Effector memory CD8-positive, alpha-beta T cell (primary cell): ENCODE data around the gene PRR18.

Source experiments
- ATAC-seq: fragments of 150-1000 bp; cut with Tn5 transposase; replicated peaks from 2 replicates; pipeline ENCODE4 v1.10.0; 2021; ENCODE audit warnings: mild to moderate bottlenecking, moderate library complexity
- DNase-seq, 3 experiments: peaks; one replicate each; pipeline ENCODE4 v3.0.0; 2021
- H3K27ac Mint-ChIP-seq, 2 donors: one replicate each; pipeline ENCODE4 v1.8.0; 2022; ENCODE audit warnings: mild to moderate bottlenecking in 2 of 2, mixed read lengths in 2 of 2, moderate library complexity in 2 of 2
- H3K27me3 Mint-ChIP-seq, 2 donors: one replicate each; pipeline ENCODE4 v1.8.0; 2022; ENCODE audit warnings: mixed read lengths in 2 of 2
- H3K36me3 Mint-ChIP-seq: one replicate; pipeline ENCODE4 v1.8.0; 2022; ENCODE audit warnings: mild to moderate bottlenecking, moderate library complexity, mixed read lengths; ENCODE audit not compliant: insufficient read depth
- H3K4me1 Mint-ChIP-seq, 2 donors: one replicate each; pipeline ENCODE4 v1.8.0; 2022; ENCODE audit warnings: low read depth in 2 of 2, mixed read lengths in 2 of 2
- H3K4me3 Mint-ChIP-seq, 2 donors: one replicate each; pipeline ENCODE4 v1.8.0; 2022; ENCODE audit warnings: mild to moderate bottlenecking in 2 of 2, mixed read lengths in 2 of 2, moderate library complexity in 2 of 2
- H3K9me3 Mint-ChIP-seq, 2 donors: one replicate each; pipeline ENCODE4 v1.8.0; 2022; ENCODE audit warnings: mixed read lengths in 2 of 2

Gene PRR18

DNA sequence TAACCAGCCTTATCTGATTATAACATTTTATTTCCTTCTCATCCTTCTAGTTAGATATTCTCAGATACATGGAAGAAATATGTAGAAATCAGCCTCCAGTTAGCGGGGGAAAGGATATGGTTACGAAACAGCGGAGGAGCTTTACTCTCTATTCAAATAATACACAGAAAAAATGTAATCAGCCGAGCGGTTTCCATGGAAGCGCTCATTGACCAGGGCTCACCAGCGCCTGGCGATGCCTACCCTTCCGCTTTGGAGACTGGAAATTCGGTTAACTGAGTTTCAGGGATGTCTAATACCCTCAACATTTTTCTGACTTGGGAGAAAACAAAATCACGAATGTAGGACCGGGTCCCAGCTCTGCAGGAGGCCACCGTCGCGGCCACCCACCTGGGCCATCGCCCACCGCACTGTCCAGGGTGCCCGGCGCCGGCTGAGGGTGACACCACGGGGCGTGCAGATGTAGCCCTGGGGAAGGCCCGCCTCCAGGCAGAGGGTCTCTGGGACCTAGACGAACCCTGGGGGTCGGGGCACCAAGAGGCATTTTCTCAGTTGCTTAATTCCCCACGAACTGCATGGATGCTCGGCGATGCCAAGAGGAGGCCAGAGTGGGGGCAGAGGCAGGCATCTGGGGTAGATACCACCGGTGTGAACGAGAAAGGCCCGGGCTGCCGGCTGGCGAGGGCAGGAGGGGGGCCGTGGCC, 1.7 kb downstream of the PRR18 start:
- Mint-ChIP-seq H3K27ac (no peak overlapping the region), H3K27me3 (peaks cover 66 to 78% of the 10 kb centered on the region in 2 donors), H3K4me3 (peak overlapping the region; percentile 59 to 66), H3K36me3 (no peaks in the 10 kb centered on the region), H3K9me3 (no peaks in the 10 kb centered on the region), H3K4me1 (peaks cover 0 to 2% of the 10 kb centered on the region in 2 donors)
- ATAC-seq: no peak
- DNase-seq: no peak

DNA sequence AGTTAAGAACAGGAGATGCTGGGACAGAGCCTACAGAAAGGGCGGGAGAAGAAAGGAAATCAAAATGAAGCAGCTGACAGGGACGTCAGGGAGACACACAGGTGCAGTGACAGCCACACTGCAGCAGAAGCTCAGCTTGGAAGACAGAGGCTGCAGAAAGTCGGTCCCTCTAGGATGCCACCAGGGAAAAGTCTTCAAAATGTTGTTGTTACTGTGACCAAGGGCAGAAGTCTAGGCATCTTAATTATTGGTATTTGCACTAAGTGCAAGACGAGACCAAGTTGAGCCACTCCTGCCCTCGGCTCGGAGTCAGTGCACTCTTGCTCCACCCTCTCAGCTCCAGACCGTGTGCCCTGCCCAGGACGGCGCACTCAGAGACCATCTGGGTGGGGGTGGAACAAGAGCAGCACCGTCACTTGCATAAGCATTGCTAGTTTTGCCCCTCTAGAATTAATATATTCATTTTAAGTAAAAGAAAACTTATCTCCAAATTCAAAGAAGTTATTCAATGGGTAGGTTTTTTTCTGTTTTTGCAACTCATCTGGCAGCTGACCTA, 2.6 kb downstream of the PRR18 start:
- no peaks in the 10 kb centered on the region for H3K9me3 Mint-ChIP-seq
- DNase-seq: no peak
- H3K4me3 Mint-ChIP-seq: peak overlapping the region in 1 of 2 donors; percentile 59
- H3K4me1 Mint-ChIP-seq: peaks cover 0 to 2% of the 10 kb centered on the region in 2 donors
- peaks cover 75 to 86% of the 10 kb centered on the region in 2 donors for H3K27me3 Mint-ChIP-seq
- no peak for ATAC-seq
- H3K36me3 Mint-ChIP-seq: no peaks in the 10 kb centered on the region
- no peak overlapping the region for H3K27ac Mint-ChIP-seq

DNA sequence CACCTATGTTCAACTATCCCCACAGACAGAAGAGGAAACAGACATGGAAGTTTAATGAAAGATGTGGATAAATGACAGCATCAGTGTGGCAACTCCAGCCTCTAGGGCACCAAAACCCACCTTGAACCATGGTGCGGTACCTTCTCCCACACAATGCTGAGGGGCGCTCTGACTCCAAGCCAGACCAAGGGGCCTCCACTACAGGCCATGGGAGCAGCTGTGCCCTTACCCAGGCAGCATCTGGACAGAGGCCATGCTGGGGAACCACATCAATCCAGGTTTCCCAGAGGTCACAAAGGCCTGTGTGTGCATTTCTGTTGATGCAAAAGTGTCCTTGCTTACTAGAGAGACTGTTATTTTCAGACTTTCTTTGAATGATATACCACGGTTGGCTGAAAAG, 4.1 kb downstream of the PRR18 start:
- no peaks in the 10 kb centered on the region for H3K9me3 Mint-ChIP-seq
- no peaks in the 10 kb centered on the region for H3K36me3 Mint-ChIP-seq
- H3K4me1 Mint-ChIP-seq: peaks cover 0 to 2% of the 10 kb centered on the region in 2 donors
- H3K4me3 Mint-ChIP-seq: no peak overlapping the region
- no peak overlapping the region for H3K27ac Mint-ChIP-seq
- H3K27me3 Mint-ChIP-seq: peaks cover 76 to 83% of the 10 kb centered on the region in 2 donors
- DNase-seq (no peak), ATAC-seq (no peak)

DNA sequence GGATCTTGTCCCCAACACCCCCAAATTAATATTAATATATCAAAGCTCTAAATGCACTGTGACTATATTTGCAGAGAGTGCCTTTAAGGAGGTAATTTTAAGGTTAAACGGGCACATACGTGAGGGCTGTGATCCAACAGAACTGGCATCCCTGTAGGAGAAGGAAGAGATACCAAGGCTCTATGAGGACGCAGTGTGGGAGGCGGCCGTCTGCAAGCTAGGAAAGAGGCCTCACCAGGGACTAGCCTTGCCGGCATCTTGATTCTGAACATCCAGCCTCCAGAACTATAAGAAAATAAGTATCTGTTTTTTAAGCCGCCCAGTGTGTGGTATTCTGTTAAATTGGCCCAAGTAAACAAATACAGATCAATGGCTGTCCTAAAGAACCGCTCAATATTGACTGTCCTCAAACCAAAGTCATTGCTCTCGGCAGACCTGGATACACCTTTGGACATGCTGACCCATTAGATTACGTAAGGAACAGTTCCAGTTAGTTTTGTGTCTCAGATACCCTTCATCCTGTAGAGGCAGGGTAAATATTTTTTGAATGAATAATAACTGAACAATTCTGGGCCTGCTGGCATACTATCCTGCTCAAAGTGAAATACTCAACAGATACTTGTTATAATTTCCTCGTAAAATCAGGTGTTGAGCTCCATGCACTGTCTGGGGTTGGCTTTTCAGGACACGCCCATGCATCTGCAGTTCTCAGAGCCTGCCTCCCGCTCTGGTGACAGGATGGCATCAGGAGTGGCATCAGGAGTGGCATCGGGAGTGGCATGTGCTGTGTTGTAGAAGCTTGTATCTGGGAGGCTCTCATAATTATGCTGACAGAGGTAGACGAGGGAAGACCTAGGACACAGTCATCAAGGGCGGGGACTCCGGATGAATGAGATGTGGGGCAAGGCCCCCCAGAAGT, 6.3 kb downstream of the PRR18 start:
- Mint-ChIP-seq H3K27ac (no peak overlapping the region), H3K4me3 (no peak overlapping the region), H3K36me3 (no peaks in the 10 kb centered on the region), H3K4me1 (no peaks in the 10 kb centered on the region), H3K27me3 (peaks cover 88 to 93% of the 10 kb centered on the region in 2 donors), H3K9me3 (no peaks in the 10 kb centered on the region)
- no peak for ATAC-seq
- DNase-seq: no peak

DNA sequence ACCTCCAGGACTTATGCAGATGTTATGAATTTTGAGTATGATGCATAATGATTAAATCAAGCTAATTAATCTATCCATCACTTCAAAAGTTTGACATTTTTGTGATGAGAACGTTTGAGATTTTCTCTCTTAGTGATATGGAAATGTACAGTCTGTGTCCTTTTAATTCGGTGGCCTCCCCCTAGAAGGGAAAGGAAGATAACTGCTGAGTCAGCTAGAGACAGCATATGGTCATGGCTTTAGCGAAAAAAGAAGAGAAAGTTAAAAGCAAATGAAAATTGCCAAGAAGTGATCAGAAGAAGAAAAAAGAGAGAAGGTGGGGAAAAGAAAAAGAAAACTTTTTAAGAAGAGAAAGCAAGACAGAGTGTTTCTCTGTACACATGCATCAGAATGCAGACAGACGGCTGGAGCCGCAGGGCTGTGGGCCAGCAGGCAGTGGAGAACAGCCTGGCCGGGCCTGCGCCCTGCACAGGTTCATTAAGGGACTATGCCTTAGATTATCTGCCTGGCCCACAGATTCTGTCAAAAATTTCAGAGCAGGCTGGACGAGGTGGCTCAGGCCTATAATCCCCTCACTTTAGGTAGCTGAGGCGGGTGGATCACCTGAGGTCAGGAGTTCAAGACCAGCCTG, 7.7 kb downstream of the PRR18 start:
- DNase-seq (no peak), ATAC-seq (no peak)
- Mint-ChIP-seq H3K4me1 (no peaks in the 10 kb centered on the region), H3K36me3 (no peaks in the 10 kb centered on the region), H3K9me3 (no peaks in the 10 kb centered on the region), H3K27me3 (peaks cover 80 to 86% of the 10 kb centered on the region in 2 donors), H3K4me3 (no peak overlapping the region), H3K27ac (no peak overlapping the region)

DNA sequence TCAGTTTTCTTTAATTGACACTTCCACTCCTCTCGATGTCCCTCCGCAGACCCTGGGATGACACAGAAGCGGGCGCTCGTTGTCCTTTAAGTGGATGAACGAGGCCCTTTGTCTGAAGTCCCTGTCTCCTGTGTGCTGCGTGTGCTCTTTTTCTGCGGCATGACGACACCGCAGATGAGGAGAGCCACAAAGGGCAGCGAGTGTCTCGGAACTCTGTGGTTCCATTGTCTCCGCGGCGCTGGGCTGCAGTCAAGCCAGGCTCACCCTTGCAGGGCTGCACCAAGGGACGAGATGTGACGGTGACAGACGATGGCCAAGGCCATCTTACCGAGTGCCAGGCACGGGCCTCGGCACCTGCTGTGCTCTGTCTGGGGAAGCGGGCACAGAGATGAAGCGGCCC, 10.6 kb downstream of the PRR18 start:
- Mint-ChIP-seq H3K36me3 (no peaks in the 10 kb centered on the region), H3K27me3 (peaks cover 56 to 64% of the 10 kb centered on the region in 2 donors), H3K9me3 (no peaks in the 10 kb centered on the region), H3K4me1 (no peaks in the 10 kb centered on the region), H3K4me3 (no peak overlapping the region), H3K27ac (no peak overlapping the region)
- ATAC-seq (no peak), DNase-seq (no peak)

DNA sequence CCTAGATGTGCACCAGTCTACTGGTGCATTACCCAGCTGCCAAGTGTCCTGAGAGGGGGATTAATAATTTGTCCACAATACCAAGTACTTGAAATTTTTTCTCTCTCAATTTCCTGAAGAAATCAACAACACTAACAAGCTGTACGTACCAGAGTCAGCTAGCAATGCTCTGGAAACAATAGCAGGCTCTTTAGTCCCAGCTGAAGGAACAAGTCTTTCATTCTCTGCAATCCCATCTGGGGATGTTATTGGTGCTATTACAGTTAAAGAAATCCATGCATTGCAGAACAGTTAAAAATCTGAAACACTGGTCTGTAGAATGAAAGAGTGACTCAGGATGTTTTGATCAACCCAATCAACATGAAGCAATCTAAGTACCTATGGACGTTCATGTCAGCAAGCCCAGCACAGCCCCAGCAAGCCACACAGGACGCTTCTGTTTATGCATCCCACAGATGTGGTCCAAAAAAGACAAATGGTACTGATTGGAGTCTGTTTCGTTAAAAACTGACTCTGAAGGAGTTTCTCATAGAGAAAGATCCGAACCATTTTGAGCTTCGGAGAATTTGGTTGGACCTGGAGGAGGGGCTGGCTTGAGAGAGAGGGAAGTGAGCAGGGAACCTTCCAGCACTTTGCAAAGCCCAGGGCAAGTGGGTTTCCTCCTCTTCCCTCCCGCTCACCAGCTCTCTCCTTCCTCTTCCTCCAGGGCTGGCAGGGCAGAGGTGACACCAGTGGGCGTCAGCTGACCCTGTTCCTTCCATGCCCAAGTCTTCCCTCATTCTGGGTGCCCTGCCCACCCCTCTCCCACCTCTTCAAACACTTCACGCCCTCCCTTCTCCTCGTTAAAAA, 11.9 kb downstream of the PRR18 start:
- no peaks in the 10 kb centered on the region for H3K4me1 Mint-ChIP-seq
- no peak overlapping the region for H3K27ac Mint-ChIP-seq
- no peaks in the 10 kb centered on the region for H3K36me3 Mint-ChIP-seq
- peaks cover 50 to 64% of the 10 kb centered on the region in 2 donors for H3K27me3 Mint-ChIP-seq
- no peak overlapping the region for H3K4me3 Mint-ChIP-seq
- DNase-seq (no peak), ATAC-seq (no peak)
- no peaks in the 10 kb centered on the region for H3K9me3 Mint-ChIP-seq

DNA sequence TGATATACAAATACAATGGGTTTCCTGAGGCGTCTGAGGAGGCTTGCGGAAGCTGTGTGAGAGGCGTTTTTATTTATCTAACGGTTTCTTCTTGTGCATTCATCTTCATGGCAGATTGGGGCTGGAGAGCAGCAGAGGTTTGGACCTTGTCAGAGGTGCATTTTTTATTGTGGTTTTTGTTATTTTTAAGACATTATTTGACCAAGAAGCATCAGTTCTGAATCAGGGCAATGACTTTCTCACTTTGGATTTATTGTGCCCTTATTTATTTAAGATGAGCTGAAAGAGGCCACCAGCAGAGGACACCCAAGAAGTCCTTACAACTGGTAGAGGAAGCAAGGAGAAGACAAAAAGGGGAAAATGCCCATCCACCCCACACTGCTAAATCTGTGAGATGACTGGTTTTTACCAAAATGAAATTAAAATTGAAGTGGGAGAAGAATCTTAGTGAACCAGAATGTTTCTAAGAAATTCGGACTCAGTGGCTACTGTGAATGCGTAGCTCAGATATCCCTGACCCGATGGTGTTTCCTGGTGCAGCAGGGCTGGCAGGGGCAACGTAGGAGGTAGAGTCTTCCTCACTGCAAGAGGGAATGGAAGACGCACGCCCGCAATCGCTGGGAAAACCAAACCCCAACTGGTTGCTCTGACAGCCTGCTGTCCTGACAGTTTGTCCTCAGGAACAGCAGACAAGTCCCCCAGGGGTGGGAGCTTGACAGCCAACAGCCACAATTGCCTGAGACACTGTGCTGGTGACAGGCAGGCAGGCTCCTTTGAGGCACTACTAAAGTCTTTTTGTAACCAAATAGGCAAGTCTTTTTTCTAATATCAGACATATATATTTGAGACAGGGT, 14.2 kb downstream of the PRR18 start:
- no peaks in the 10 kb centered on the region for H3K4me1 Mint-ChIP-seq
- H3K27ac Mint-ChIP-seq: no peak overlapping the region
- DNase-seq (no peak), ATAC-seq (no peak)
- no peak overlapping the region for H3K4me3 Mint-ChIP-seq
- no peaks in the 10 kb centered on the region for H3K9me3 Mint-ChIP-seq
- H3K36me3 Mint-ChIP-seq: no peaks in the 10 kb centered on the region
- peaks cover 38 to 56% of the 10 kb centered on the region in 2 donors for H3K27me3 Mint-ChIP-seq

DNA sequence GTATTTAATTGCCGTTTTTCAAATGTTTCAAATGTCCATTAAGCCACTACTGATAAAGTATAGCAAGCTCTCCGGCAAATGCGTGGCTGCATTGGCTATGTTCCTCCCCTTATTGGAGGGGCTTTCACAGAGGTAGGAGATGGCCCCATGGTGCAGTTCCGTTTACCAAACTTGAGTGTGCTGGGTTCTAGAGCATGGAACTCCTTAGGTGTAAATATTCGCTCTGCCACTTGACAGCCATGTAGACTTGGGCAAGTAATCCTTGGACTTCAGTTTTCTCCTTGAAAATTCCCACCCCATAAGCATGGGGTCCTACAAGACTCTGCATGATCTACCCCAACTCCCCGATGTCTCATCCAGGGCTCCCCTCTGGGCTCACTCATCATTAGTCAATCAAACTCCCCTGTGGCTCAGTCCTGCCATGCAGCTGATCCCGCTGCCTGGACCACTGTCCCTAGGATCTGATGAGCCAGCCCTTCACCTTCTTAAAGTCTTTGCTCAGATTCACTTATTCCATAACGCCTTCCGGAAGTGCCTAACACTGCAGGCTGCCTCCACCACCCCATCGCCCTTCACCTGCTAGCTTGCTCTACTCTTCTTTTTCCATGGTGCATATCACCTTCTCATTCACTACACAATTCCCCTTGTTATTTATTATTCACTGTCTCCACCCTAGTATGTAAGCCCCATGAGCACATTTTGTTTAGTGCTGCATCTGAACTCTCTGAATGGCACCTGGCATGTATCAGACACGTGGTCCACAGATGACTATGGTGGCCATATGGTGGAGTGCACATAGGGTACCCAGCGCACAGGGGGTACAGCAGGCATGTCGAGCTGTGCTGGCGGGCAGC, 18.8 kb downstream of the PRR18 start:
- DNase-seq (no peak), ATAC-seq (peak; percentile 52)
- no peaks in the 10 kb centered on the region for H3K9me3 Mint-ChIP-seq
- peaks cover 28 to 50% of the 10 kb centered on the region in 2 donors for H3K27me3 Mint-ChIP-seq
- H3K4me1 Mint-ChIP-seq: no peaks in the 10 kb centered on the region
- H3K36me3 Mint-ChIP-seq: no peaks in the 10 kb centered on the region
- no peak overlapping the region for H3K4me3 Mint-ChIP-seq
- H3K27ac Mint-ChIP-seq: no peak overlapping the region

DNA sequence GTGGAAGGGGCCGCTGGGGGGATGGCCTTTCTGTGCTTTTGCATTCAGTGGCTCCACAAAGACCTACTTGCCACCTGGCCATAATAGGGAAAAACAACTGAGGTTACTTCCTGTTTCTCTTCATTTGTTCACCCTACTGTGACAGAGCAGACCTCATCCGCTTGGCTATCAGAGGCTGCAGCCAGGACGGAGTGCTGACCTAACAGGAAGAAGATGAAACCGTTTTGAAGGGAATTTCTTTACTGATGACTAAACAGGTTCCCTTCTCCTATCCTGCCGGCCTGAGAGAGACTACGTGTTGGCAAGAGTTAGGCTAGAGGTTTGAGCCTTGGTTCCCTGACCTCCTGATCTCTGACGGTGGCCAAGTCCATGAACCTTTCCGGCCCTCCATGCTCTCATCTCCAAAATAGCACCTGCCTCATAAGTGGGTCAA, 21.3 kb downstream of the PRR18 start:
- Mint-ChIP-seq H3K27me3 (peaks cover 32 to 64% of the 10 kb centered on the region in 2 donors), H3K4me1 (no peaks in the 10 kb centered on the region), H3K9me3 (no peaks in the 10 kb centered on the region), H3K27ac (no peak overlapping the region), H3K4me3 (no peak overlapping the region), H3K36me3 (no peaks in the 10 kb centered on the region)
- ATAC-seq: peak; percentile 27
- DNase-seq: no peak

DNA sequence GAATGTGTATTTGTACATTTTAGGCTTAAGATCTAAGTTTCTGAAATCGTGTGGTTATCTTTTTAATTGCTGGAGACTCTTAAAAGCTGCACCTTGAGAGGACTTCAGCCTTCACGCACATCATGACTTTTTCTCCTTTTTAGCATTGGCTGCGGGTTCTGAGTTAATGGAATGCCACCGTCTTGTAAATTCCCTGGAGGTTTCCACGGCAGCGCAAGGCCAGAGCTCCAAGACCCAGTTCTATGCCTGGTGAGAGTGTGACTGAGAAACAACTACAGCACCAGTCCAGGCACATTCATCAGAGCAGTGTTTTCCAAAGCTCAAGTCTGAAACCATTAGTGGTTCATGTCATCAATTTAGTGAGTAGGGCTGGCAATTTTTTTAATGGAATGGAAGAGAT, 23.0 kb downstream of the PRR18 start:
- Mint-ChIP-seq H3K36me3 (no peaks in the 10 kb centered on the region), H3K27ac (no peak overlapping the region), H3K9me3 (no peaks in the 10 kb centered on the region), H3K4me1 (no peaks in the 10 kb centered on the region), H3K4me3 (no peak overlapping the region), H3K27me3 (peaks cover 35 to 66% of the 10 kb centered on the region in 2 donors)
- DNase-seq: no peak
- ATAC-seq: no peak
